Measurements from ENCODE around the gene UBE3D.

GRCh38 chr6:82984720-82985119, 80.9 kb downstream of the UBE3D start:
- TF ChIP-seq EZH2 (optimal IDR thresholded peaks at IDR 0.05; ENCODE audit: low read depth, low read length), result no peak
- TF ChIP-seq, protein P1, sequence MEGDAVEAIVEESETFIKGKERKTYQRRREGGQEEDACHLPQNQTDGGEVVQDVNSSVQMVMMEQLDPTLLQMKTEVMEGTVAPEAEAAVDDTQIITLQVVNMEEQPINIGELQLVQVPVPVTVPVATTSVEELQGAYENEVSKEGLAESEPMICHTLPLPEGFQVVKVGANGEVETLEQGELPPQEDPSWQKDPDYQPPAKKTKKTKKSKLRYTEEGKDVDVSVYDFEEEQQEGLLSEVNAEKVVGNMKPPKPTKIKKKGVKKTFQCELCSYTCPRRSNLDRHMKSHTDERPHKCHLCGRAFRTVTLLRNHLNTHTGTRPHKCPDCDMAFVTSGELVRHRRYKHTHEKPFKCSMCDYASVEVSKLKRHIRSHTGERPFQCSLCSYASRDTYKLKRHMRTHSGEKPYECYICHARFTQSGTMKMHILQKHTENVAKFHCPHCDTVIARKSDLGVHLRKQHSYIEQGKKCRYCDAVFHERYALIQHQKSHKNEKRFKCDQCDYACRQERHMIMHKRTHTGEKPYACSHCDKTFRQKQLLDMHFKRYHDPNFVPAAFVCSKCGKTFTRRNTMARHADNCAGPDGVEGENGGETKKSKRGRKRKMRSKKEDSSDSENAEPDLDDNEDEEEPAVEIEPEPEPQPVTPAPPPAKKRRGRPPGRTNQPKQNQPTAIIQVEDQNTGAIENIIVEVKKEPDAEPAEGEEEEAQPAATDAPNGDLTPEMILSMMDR (IDR thresholded peaks at IDR 0.05; ENCODE audit: low read length), result no peak
- no peak for TF ChIP-seq EZH2phosphoT487 (IDR thresholded peaks at IDR 0.05; ENCODE audit: low read length)
